ENCODE results near the gene NEGR1.

Gene NEGR1

GRCh38 chr1:72000809-72001208 lies 281.5 kb downstream of the NEGR1 start:
- no peaks in the 10 kb centered on the region for H3K27me3 ChIP-seq (ENCODE audit: insufficient read depth, low read length, poor library complexity, severe bottlenecking)
- H3K4me2 ChIP-seq (ENCODE audit: low read depth, low read length, poor library complexity, severe bottlenecking): no peak overlapping the region
- no peaks in the 10 kb centered on the region for H3K9me2 ChIP-seq (replicated peaks; ENCODE audit: low read depth, low read length)
- no peaks in the 10 kb centered on the region for H3K79me2 ChIP-seq (ENCODE audit: insufficient read depth, low read length)
- H4K20me1 ChIP-seq (ENCODE audit: insufficient read depth, low read length, poor library complexity, severe bottlenecking): no peaks in the 10 kb centered on the region
- no peak overlapping the region for H3K4me3 ChIP-seq (ENCODE audit: low read length, poor library complexity, severe bottlenecking)
- H2AFZ ChIP-seq (ENCODE audit: low read length): no peak overlapping the region
- no peaks in the 10 kb centered on the region for H3K9me3 ChIP-seq (ENCODE audit: insufficient read depth, low read depth, low read length)
- no peaks in the 10 kb centered on the region for H3K4me1 ChIP-seq (ENCODE audit: insufficient read depth, low read length, poor library complexity, severe bottlenecking)
- no peak for TF ChIP-seq CTCF (conservative IDR thresholded peaks at IDR 0.05; ENCODE audit: low read length)
- no peaks in the 10 kb centered on the region for H3F3A ChIP-seq (ENCODE audit: low read depth)
- H3K36me3 ChIP-seq (ENCODE audit: insufficient read depth, low read length): no peaks in the 10 kb centered on the region
- no peak overlapping the region for H3K9ac ChIP-seq (ENCODE audit: low read depth, low read length, poor library complexity, severe bottlenecking)

DNA sequence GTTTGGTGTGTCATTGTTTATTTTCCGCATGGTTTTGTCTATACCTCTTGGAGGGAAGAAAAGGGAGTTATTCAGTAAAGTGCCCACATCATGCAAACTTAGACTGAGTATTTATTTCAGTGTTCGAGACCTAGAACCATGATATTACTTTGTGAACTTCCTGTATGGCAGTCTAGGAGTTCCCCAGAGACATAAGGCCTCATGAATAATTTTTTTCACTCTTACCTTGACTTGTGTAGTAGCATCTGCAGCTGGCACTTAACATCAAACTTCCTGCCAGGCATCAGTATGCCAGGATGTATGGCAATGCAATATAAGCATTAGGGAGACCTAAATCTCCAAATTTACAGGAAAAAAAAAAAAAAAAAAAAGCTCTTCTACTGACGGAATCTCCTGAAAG lies 287.7 kb downstream of the NEGR1 start:
- TF ChIP-seq EZH2phosphoT487 (IDR thresholded peaks at IDR 0.05; ENCODE audit: borderline replicate concordance): no peak
- no peak for TF ChIP-seq CTCF (conservative IDR thresholded peaks at IDR 0.05; ENCODE audit: low read length)
- Histone ChIP-seq H3K9ac (ENCODE audit: low read depth, low read length, poor library complexity, severe bottlenecking) (no peak overlapping the region), H2AFZ (ENCODE audit: low read length) (no peak overlapping the region), H3F3A (ENCODE audit: low read depth) (no peaks in the 10 kb centered on the region), H3K9me3 (ENCODE audit: insufficient read depth, low read depth, low read length) (no peaks in the 10 kb centered on the region), H3K27me3 (ENCODE audit: insufficient read depth, low read length, poor library complexity, severe bottlenecking) (no peaks in the 10 kb centered on the region), H3K4me3 (ENCODE audit: low read length, poor library complexity, severe bottlenecking) (no peak overlapping the region), H3K36me3 (ENCODE audit: insufficient read depth, low read length) (no peaks in the 10 kb centered on the region), H3K79me2 (ENCODE audit: insufficient read depth, low read length) (no peaks in the 10 kb centered on the region), H3K9me2 (replicated peaks; ENCODE audit: low read depth, low read length) (no peaks in the 10 kb centered on the region), H3K4me1 (ENCODE audit: insufficient read depth, low read length, poor library complexity, severe bottlenecking) (peaks cover 13% of the 10 kb centered on the region), H3K4me2 (ENCODE audit: low read depth, low read length, poor library complexity, severe bottlenecking) (peak overlapping the region; percentile 6), H4K20me1 (ENCODE audit: insufficient read depth, low read length, poor library complexity, severe bottlenecking) (no peaks in the 10 kb centered on the region)

DNA sequence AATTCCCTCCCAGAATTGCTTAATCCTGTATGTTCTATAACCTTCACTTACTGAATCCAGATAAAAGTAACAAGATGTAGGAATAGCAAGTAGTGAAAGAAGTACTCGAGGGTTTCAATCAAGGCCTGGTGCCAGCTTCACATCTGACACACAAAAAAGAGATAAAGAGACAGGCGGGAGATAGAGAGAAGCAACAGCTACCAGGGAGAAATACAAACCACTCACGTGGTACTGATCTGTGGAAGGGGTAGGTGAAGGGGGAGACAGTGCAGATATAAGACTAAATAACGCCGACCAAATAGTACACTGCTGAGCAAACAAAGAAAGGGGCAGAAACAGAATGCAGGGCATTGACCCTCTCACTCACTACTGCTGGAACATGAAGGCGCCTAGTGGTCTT lies 295.2 kb downstream of the NEGR1 start:
- no peaks in the 10 kb centered on the region for H3K9me2 ChIP-seq (replicated peaks; ENCODE audit: low read depth, low read length)
- H2AFZ ChIP-seq (ENCODE audit: low read length): no peak overlapping the region
- H3K9me3 ChIP-seq (ENCODE audit: insufficient read depth, low read depth, low read length): no peaks in the 10 kb centered on the region
- H3K79me2 ChIP-seq (ENCODE audit: insufficient read depth, low read length): no peaks in the 10 kb centered on the region
- H3F3A ChIP-seq (ENCODE audit: low read depth): no peaks in the 10 kb centered on the region
- no peak overlapping the region for H3K9ac ChIP-seq (ENCODE audit: low read depth, low read length, poor library complexity, severe bottlenecking)
- no peaks in the 10 kb centered on the region for H3K36me3 ChIP-seq (ENCODE audit: insufficient read depth, low read length)
- no peak for TF ChIP-seq CTCF (conservative IDR thresholded peaks at IDR 0.05; ENCODE audit: low read length)
- no peak for TF ChIP-seq EZH2phosphoT487 (IDR thresholded peaks at IDR 0.05; ENCODE audit: borderline replicate concordance)
- no peaks in the 10 kb centered on the region for H4K20me1 ChIP-seq (ENCODE audit: insufficient read depth, low read length, poor library complexity, severe bottlenecking)
- H3K4me1 ChIP-seq (ENCODE audit: insufficient read depth, low read length, poor library complexity, severe bottlenecking): no peaks in the 10 kb centered on the region
- H3K27me3 ChIP-seq (ENCODE audit: insufficient read depth, low read length, poor library complexity, severe bottlenecking): no peaks in the 10 kb centered on the region
- no peak overlapping the region for H3K4me3 ChIP-seq (ENCODE audit: low read length, poor library complexity, severe bottlenecking)
- no peak overlapping the region for H3K4me2 ChIP-seq (ENCODE audit: low read depth, low read length, poor library complexity, severe bottlenecking)

Data from Loucy (cell line).